Body of pancreas (tissue), 4 donors: ENCODE results near the gene CBFA2T3. TPM values are rescaled to one million over a fixed set of nuclear protein-coding genes. Genes with fewer than 3 reads are reported as not detected.

Experiments
- ATAC-seq: fragments of 150-250 bp; one replicate; pipeline ENCODE4 v1.9.1; 2016
- DNase-seq, 4 donors: peaks; one replicate each; pipeline ENCODE4 v3.0.0-alpha.2; 2019
- H3K27ac ChIP-seq, 4 donors: fragments of 200-600 bp; sonication (generic); 1 replicate in 3 of 4; 2 replicates in 1 of 4; pipeline versions ENCODE4 v1.5.1 to v1.6.1; 2016 to 2019; ENCODE audit warnings: mild to moderate bottlenecking in 1 of 4, mixed read lengths in 1 of 4, moderate library complexity in 1 of 4
- H3K27me3 ChIP-seq, 2 donors: fragments of 200-600 bp; sonication (generic); one replicate each; pipeline ENCODE4 v1.6.0; 2016; ENCODE audit warnings: mild to moderate bottlenecking in 1 of 2
- H3K36me3 ChIP-seq, 2 donors: fragments of 200-600 bp; sonication (generic); replicated peaks in 1 of 2; 2 replicates each; pipeline ENCODE4 v1.5.1; 2016; ENCODE audit warnings: low read depth in 2 of 2; ENCODE audit not compliant: insufficient read depth in 1 of 2
- H3K4me1 ChIP-seq: fragments of 200-600 bp; sonication (generic); one replicate; pipeline ENCODE4 v1.6.0; 2016
- H3K4me3 ChIP-seq, 2 donors: fragments of 200-600 bp; sonication (generic); 1 replicate in 1 of 2; 2 replicates in 1 of 2; pipeline ENCODE4 v1.5.1; 2016 to 2019
- H3K9me3 ChIP-seq, 3 donors: fragments of 200-600 bp; sonication (generic); 1 replicate in 2 of 3; 2 replicates in 1 of 3; pipeline ENCODE4 v1.5.1; 2016
- POLR2A ChIP-seq, 3 donors: fragments of 450-650 bp; IDR thresholded peaks; one replicate each; pipeline ENCODE4 v1.6.1; 2016; ENCODE audit warnings: antibody characterized with exemption in 3 of 3, mild to moderate bottlenecking in 2 of 3
- WGBS, 2 donors: methylation state at CpG; one replicate each; pipeline ENCODE4 v1.1.5; 2017; 5-methylcytosine and 5-hydroxymethylcytosine counted together
- intact Hi-C: fragments of 100-400 bp; cut with DNase I; formaldehyde crosslinking; loops from one replicate; pipeline ENCODE4 v1.15.1; 2023
- total RNA-seq, 2 donors: library from RNA; depleted of rRNA; stranded (reverse); fragments of >200 nt; gene quantifications; one replicate each; pipeline ENCODE4 v1.1.0, GENCODE V29; 2016
- TF ChIP-seq, protein P1 (sequence below), 7 experiments: fragments of 450-650 bp in 4 of 7; fragments of 200-600 bp in 3 of 7; sonication (generic) in 3 of 7; IDR thresholded peaks; one replicate each; pipeline ENCODE4 v1.5.1; 2016 to 2019; ENCODE audit warnings: antibody characterized with exemption in 7 of 7

The CBFA2T3 gene
- total RNA-seq, 2 donors from 2014 or later: 7.8 to 16.2 TPM

GRCh38 chr16:88994695-88995094, 17.7 kb upstream of the CBFA2T3 start:
- Histone ChIP-seq H3K27me3 (peaks cover 0 to 14% of the 10 kb centered on the region in 2 donors), H3K27ac (no peak overlapping the region), H3K36me3 (no peaks in the 10 kb centered on the region), H3K4me1 (no peaks in the 10 kb centered on the region), H3K9me3 (peaks cover 0 to 18% (median 0%) of the 10 kb centered on the region in 3 donors), H3K4me3 (no peak overlapping the region)
- TF ChIP-seq, protein P1, sequence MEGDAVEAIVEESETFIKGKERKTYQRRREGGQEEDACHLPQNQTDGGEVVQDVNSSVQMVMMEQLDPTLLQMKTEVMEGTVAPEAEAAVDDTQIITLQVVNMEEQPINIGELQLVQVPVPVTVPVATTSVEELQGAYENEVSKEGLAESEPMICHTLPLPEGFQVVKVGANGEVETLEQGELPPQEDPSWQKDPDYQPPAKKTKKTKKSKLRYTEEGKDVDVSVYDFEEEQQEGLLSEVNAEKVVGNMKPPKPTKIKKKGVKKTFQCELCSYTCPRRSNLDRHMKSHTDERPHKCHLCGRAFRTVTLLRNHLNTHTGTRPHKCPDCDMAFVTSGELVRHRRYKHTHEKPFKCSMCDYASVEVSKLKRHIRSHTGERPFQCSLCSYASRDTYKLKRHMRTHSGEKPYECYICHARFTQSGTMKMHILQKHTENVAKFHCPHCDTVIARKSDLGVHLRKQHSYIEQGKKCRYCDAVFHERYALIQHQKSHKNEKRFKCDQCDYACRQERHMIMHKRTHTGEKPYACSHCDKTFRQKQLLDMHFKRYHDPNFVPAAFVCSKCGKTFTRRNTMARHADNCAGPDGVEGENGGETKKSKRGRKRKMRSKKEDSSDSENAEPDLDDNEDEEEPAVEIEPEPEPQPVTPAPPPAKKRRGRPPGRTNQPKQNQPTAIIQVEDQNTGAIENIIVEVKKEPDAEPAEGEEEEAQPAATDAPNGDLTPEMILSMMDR (IDR thresholded peaks at IDR 0.05): no peak
- TF ChIP-seq POLR2A (IDR thresholded peaks at IDR 0.05): no peak
- ATAC-seq: no peak
- DNase-seq: no peak
- intact Hi-C loops: no loop called here
- WGBS, 2 donors: 31 to 39% methylated on average over 10 to 12 of the region's 12 CpGs

GRCh38 chr16:88993946-88994600, 17.1 kb upstream of the CBFA2T3 start:
- peaks cover 4% of the 10 kb centered on the region for H3K4me1 ChIP-seq
- intact Hi-C loops: no loop called here
- H3K4me3 ChIP-seq: no peak overlapping the region
- peaks cover 0 to 14% of the 10 kb centered on the region in 2 donors for H3K27me3 ChIP-seq
- peaks cover 0 to 18% (median 0%) of the 10 kb centered on the region in 3 donors for H3K9me3 ChIP-seq
- ATAC-seq (no peak), DNase-seq (no peak)
- TF ChIP-seq POLR2A (IDR thresholded peaks at IDR 0.05): no peak
- TF ChIP-seq, protein P1 (IDR thresholded peaks at IDR 0.05): no peak
- 51 to 54% methylated on average over 3 to 18 of the region's 19 CpGs for WGBS, 2 donors
- H3K36me3 ChIP-seq: no peaks in the 10 kb centered on the region
- no peak overlapping the region for H3K27ac ChIP-seq

DNA sequence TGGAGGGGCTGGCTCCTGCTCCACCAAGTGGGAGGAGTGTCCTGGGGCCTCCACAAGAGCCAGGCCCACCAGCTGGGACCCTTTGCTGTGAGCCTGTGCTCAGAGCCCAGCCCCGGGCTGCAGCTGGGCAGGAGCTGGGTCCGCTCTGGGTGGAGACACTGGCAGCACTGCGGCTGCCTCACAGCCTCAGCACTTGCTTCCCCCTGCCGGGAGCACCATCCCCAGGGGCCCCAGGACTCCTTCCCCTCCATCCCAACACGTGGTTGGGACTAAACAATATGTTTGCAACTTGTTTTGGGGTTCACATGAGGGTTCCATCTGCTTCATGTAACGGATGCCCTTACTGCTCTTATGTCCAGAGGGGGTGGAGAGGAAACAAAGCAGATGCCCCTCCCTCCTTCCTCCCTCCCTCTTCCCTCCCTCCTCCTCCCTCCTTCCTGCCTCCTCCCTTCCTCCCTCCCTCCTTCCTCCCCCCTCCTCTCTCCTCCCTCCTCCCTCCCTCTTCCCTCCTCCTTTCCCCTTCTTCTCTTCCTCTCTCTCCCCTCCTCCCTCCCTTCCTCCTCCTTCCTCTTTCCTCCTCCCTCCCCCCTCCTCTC, 16.3 kb upstream of the CBFA2T3 start:
- peaks cover 4% of the 10 kb centered on the region for H3K4me1 ChIP-seq
- DNase-seq (no peak), ATAC-seq (no peak)
- H3K27ac ChIP-seq: no peak overlapping the region
- H3K27me3 ChIP-seq: peaks cover 0 to 11% of the 10 kb centered on the region in 2 donors
- intact Hi-C loops: no loop called here
- TF ChIP-seq, protein P1 (IDR thresholded peaks at IDR 0.05): no peak
- TF ChIP-seq POLR2A (IDR thresholded peaks at IDR 0.05): no peak
- H3K9me3 ChIP-seq: peaks cover 0 to 9% (median 0%) of the 10 kb centered on the region in 3 donors
- H3K36me3 ChIP-seq: no peaks in the 10 kb centered on the region
- no peak overlapping the region for H3K4me3 ChIP-seq
- 21 to 29% methylated on average over 2 to 5 of the region's 6 CpGs for WGBS, 2 donors

DNA sequence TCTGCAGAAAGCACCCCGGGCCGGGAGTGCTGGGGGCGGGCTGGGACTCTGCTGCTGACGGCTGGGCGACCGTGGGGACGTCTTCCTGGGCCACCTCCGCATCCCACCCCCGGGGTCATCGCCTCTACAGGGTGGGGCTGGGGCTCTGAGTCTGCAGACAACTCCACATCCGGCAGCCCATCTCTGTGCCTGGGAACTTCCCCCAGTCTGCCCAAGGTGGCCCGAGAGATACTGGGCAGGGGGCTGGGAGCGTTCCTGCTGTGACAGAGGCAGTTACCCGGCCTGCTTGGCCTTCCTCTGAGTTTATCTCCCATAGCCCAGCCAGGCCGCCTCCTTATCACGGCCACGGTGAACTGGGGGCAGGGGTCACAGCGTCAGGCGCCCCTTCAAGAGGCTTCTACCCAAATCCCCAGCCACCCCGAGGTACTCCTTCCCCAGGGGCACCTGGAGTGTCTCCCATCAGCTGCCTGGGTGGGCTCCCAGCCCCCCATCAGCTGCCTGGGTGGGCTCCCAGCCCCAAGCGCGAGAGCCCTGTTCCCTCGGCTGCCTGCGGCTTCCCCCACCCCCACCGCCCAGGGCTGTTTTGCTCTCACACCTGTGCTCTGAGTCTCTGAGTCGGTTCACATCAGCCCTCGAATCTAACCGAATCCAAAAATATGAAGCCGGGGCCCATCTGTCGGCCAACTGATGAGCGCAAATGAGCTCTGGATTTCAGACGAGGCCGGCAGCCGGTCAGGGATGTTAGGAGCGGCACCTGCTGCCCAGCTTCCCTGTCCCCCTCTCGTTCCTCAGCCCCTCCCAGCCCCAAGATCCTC, 15.6 kb upstream of the CBFA2T3 start:
- Histone ChIP-seq H3K9me3 (peaks cover 0 to 2% (median 0%) of the 10 kb centered on the region in 3 donors), H3K4me1 (peaks cover 4% of the 10 kb centered on the region), H3K27ac (no peak overlapping the region), H3K4me3 (no peak overlapping the region), H3K27me3 (peaks cover 0 to 11% of the 10 kb centered on the region in 2 donors), H3K36me3 (no peaks in the 10 kb centered on the region)
- intact Hi-C loops: no loop called here
- TF ChIP-seq, protein P1 (IDR thresholded peaks at IDR 0.05): no peak
- TF ChIP-seq POLR2A (IDR thresholded peaks at IDR 0.05): no peak
- ATAC-seq: no peak
- 33 to 36% methylated on average over 7 to 32 of the region's 36 CpGs for WGBS, 2 donors
- DNase-seq: no peak
